Right renal pelvis (tissue), 4 donors: ENCODE data around the gene NXPH1. TPM values are rescaled to one million over a fixed set of nuclear protein-coding genes. Genes with fewer than 3 reads are reported as not detected.

ENCODE experiments used
- DNase-seq, 4 donors: peaks; one replicate each; pipeline ENCODE4 v3.0.0-alpha.2; 2013; ENCODE audit warnings: low read depth in 4 of 4, low spot score in 3 of 4, missing footprints in 1 of 4
- polyA plus RNA-seq, 4 donors: library from polyadenylated mRNA; unstranded; fragments of 120-200 nt; gene quantifications; one replicate each; pipeline ENCODE4 v1.2.1, GENCODE V29; 2013; ENCODE audit not compliant: insufficient read length in 4 of 4

Gene NXPH1
- polyA plus RNA-seq, 4 donors: 0.23 to 0.37 TPM; not detected in 2

GRCh38 chr7:8491544-8492489 lies 58.4 kb downstream of the NXPH1 start:
- DNase-seq: no peak

GRCh38 chr7:8499128-8499527 lies 65.7 kb downstream of the NXPH1 start:
- DNase-seq: no peak

- no peak for DNase-seq
Measured at GRCh38 chr7:8500286-8500685, 66.9 kb downstream of the NXPH1 start.

GRCh38 chr7:8507566-8507965 lies 74.2 kb downstream of the NXPH1 start:
- DNase-seq: no peak

GRCh38 chr7:8509621-8510020 lies 76.2 kb downstream of the NXPH1 start:
- DNase-seq: no peak

GRCh38 chr7:8511855-8512254 lies 78.4 kb downstream of the NXPH1 start:
- DNase-seq: no peak

GRCh38 chr7:8514781-8515519 lies 81.5 kb downstream of the NXPH1 start:
- DNase-seq: peak in 3 of 4 donors; percentile 14 to 52 (median 40)

- no peak for DNase-seq
Measured at GRCh38 chr7:8515640-8516185, 82.3 kb downstream of the NXPH1 start.

GRCh38 chr7:8516976-8517375 lies 83.6 kb downstream of the NXPH1 start:
- no peak for DNase-seq

GRCh38 chr7:8528311-8528710 lies 94.9 kb downstream of the NXPH1 start:
- DNase-seq: no peak

- DNase-seq: no peak
Measured at GRCh38 chr7:8531991-8532515, 98.6 kb downstream of the NXPH1 start.

GRCh38 chr7:8536431-8536830 lies 103.0 kb downstream of the NXPH1 start:
- DNase-seq: no peak

GRCh38 chr7:8549046-8549445 lies 115.6 kb downstream of the NXPH1 start:
- no peak for DNase-seq

- DNase-seq: no peak
Measured at GRCh38 chr7:8560501-8560900, 127.1 kb downstream of the NXPH1 start.

- DNase-seq: no peak
Measured at GRCh38 chr7:8561449-8561848, 128.0 kb downstream of the NXPH1 start.

- no peak for DNase-seq
Measured at GRCh38 chr7:8564281-8564680, 130.9 kb downstream of the NXPH1 start.

- DNase-seq: no peak
Measured at GRCh38 chr7:8566016-8566415, 132.6 kb downstream of the NXPH1 start.

GRCh38 chr7:8567626-8568025 lies 134.2 kb downstream of the NXPH1 start:
- DNase-seq: no peak

GRCh38 chr7:8579661-8580194 lies 146.3 kb downstream of the NXPH1 start:
- no peak for DNase-seq

GRCh38 chr7:8581842-8582241 lies 148.4 kb downstream of the NXPH1 start:
- DNase-seq: no peak

GRCh38 chr7:8582728-8583127 lies 149.3 kb downstream of the NXPH1 start:
- DNase-seq: no peak
